GM19395 (cell line): ENCODE results near the gene FCMR.

ENCODE experiments used
- ATAC-seq: cut with Tn5 transposase; IDR thresholded peaks from one replicate; pipeline ENCODE4 v1.9.1; 2021; ENCODE audit warnings: mild to moderate bottlenecking, moderate library complexity; ENCODE audit not compliant: unreplicated experiment

The FCMR gene

GRCh38 chr1:206903687-206904086 is 18.1 kb downstream of the FCMR start:
- no peak for ATAC-seq

- ATAC-seq: no peak
Observed at GRCh38 chr1:206902702-206903101, 19.0 kb downstream of the FCMR start.

- ATAC-seq: no peak
Observed at GRCh38 chr1:206901944-206902343, 19.8 kb downstream of the FCMR start.

GRCh38 chr1:206900149-206900548 is 21.6 kb downstream of the FCMR start:
- no peak for ATAC-seq

- no peak for ATAC-seq
Observed at GRCh38 chr1:206899717-206900116, 22.0 kb downstream of the FCMR start.

- ATAC-seq: no peak
Observed at GRCh38 chr1:206898915-206899431, 22.8 kb downstream of the FCMR start.

- ATAC-seq: no peak
Observed at GRCh38 chr1:206898089-206898914, 23.4 kb downstream of the FCMR start.

- ATAC-seq: no peak
Observed at GRCh38 chr1:206897175-206897574, 24.6 kb downstream of the FCMR start, which contains the start of gene IL24. Gene IL24, plus strand, starts transcription at chr1:206897443. Its CDS starts 390 bp downstream, at chr1:206897833.

- ATAC-seq: no peak
Observed at GRCh38 chr1:206896261-206896660, 25.5 kb downstream of the FCMR start.

GRCh38 chr1:206895837-206896242 is 25.9 kb downstream of the FCMR start:
- ATAC-seq: no peak

- no peak for ATAC-seq
Observed at GRCh38 chr1:206895325-206895724, 26.4 kb downstream of the FCMR start.

- no peak for ATAC-seq
Observed at GRCh38 chr1:206893380-206893779, 28.4 kb downstream of the FCMR start.

GRCh38 chr1:206892351-206892984 is 29.3 kb downstream of the FCMR start:
- no peak for ATAC-seq

GRCh38 chr1:206891412-206891811 is 30.3 kb downstream of the FCMR start:
- no peak for ATAC-seq

- ATAC-seq: no peak
Observed at GRCh38 chr1:206890125-206891060, 31.3 kb downstream of the FCMR start.

GRCh38 chr1:206887701-206888100 is 34.0 kb downstream of the FCMR start:
- ATAC-seq: no peak

GRCh38 chr1:206886831-206887230 is 34.9 kb downstream of the FCMR start:
- ATAC-seq: no peak

- ATAC-seq: no peak
Observed at GRCh38 chr1:206885341-206886060, 36.2 kb downstream of the FCMR start.

GRCh38 chr1:206883876-206884275 is 37.9 kb downstream of the FCMR start:
- no peak for ATAC-seq

- no peak for ATAC-seq
Observed at GRCh38 chr1:206883160-206883559, 38.6 kb downstream of the FCMR start.
